NCI-H1417 treated with DMSO at 0.1 percent for 48 hours (cell line): ENCODE results near the gene CCDC158.
A peak's percentile ranks its signal among the peaks of the same experiment; 100 is the strongest.
"Not testable (repeated sequence)": the region's sequence is repeated elsewhere in the genome, so short reads cannot be mapped to it uniquely, and the experiment has no call there.

Experiments used
- DNase-seq: peaks from one replicate; lab custom pipeline; 2025; lab: John Stamatoyannopoulos, UW

Gene CCDC158

DNA sequence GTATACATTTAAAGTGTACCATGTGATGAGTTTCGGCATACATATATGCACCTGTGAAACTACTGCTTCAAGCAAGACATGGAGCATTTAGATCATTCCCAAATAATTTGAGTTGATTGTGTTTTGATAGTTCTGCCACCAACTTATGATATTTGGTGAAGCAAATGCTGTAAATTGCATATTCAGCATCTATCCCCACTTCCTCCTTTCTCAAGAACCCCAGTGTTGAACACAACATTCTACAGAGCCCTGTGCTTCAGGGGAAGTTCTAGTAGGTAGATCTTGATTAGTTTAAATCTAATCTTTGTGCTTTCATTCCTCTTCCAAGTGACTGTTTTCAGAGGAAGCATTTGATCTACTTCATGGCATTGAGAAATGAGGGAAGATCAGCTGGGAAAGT is 8.7 kb upstream of the CCDC158 start:
- DNase-seq, result no peak

DNA sequence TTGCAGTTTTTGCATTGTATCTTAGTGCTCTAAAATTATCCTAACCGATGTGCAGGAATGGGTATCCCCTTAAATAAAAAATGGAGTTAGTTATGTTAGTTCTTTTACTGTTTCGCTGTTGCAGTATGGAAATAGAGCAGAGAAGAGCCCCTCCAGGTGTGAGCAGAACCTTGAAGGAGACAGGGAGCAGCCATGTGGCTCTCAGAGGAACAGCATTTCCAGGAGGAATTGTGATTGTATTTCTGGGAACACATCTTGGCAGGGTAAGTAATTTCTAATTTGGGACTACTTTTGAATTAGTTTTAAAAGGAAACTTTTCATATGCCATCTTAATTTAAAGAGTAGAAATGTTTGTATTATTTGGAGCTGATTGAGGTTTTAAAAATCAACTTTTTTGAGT is 5.3 kb upstream of the CCDC158 start:
- no peak for DNase-seq

DNA sequence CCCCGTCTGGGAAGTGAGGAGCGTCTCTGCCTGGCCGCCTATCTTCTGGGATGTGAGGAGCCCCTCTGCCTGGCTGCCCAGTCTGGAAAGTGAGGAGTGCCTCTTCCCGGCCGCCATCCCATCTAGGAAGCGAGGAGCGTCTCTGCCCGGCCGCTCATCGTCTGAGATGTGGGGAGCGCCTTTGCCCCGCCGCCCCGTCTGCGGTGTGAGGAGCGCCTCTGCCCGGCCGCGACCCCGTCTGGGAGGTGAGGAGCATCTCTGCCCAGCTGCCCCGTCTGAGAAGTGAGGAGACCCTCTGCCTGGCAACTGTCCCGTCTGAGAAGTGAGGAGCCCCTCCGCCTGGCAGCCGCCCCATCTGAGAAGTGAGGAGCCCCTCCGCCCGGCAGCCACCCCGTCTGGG is 2.2 kb upstream of the CCDC158 start:
- not testable (repeated sequence) for DNase-seq

DNA sequence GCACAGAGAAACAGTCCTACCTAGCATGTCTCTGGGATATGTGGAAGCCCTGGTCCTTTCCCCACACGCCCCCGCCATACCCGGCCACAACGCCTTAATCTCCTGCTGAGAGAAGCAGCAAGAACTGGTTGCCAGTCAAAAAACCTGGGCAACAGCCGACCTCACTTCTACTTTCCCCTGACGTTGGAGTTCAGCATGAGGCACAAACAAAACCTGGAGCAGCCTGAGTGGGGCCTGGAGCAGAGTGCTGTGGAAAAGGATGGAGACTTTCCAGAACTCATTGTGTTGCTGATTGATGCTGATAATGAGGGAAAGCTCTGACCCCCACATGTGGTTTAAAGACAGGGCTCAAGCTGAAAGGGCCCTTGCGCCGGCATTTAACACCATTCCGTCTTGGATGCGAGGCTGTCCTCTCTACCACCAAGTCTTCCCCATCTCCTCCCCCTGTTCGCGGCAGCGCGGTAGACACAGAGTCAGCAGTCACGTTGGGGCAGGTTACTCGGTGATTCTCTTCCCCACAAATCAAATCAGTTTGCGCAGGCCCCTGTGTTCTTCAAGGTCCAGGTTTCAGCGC is 666 bp downstream of the CCDC158 start:
- peak; percentile 32 for DNase-seq

DNA sequence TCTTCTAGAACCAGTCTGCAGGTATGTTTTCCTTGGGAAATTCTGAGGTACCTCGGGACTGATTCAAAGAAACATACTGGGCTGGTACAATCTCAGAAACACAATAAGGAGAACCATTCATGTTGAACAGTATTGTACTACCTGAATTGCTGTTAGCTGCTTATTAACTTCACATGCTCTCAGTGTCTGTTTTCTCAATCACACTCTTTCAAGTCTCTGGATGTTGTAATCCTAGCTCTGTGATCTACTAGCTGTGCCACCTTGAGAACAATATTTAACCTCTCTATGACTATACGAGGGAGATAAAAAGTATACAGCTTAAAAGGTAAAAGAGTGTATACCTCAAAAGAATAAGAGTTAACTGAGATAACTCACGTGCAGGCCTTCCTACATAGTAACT is 10.3 kb downstream of the CCDC158 start:
- no peak for DNase-seq

DNA sequence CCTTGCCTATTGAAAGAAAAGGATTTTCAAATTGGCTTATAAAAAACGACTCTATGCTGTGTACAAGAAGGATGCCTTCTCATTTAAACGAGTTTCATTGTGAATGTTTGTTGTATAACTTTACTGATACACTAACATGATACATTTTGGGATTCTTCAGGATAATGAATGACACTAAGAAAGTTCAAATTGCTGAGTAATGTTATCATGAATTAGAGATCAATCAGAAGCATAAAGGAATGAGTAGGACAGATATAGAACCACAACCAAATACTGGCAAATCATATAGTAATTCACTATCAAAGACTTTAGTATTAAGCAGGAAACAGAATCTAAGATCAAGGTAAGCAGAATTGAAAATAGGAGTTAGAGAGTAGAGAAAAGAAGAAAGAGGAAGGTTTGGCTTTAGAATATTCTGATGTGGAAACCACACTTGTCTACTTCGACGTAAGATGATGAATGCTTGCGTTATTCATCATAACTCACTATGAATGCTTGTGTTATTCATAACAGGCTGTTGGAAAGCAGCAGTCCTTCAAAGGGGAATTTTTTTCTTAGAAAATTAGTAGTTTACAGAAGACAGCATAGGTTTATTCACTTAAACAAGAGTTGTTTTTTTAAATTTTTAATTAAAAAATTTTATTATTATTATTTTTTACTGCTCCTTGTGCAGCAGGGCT is 13.4 kb downstream of the CCDC158 start:
- no peak for DNase-seq

DNA sequence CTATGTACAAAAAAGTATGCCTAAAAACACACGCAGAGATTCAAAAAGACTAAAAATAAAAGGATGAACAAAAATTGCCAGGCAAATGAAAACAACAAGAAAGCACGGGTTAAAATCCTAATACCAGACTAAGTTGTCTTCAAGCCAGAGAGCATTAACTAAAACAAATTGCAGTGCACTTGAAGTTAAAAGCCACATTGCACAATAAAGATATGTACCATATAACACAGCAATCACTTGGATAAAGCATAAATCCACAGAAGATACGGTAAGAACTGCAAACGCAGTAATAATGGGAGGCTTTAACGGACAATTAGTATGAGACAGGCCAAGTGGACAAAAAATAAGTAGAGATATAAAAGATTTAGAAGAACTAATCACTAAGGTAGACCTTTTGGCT is 14.9 kb downstream of the CCDC158 start:
- no peak for DNase-seq

DNA sequence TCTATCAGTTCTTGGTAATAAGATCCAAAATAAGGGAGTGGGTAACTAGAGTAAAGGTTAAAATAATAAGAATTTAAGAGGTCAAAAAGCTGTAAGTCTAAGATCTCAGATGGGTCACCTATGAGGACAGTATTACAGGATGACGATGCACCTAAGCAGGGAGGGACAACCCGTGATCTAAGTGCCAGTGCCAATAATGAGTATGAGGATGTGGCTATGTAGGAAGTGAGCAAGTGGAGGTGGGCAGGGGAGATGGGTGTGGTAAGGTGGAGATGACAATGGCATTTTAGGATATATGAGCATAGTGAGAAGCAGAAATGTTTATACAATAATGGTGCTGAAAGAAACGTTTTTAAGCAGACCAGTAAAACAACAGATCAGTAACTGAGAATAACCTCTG is 19.3 kb downstream of the CCDC158 start:
- no peak for DNase-seq

DNA sequence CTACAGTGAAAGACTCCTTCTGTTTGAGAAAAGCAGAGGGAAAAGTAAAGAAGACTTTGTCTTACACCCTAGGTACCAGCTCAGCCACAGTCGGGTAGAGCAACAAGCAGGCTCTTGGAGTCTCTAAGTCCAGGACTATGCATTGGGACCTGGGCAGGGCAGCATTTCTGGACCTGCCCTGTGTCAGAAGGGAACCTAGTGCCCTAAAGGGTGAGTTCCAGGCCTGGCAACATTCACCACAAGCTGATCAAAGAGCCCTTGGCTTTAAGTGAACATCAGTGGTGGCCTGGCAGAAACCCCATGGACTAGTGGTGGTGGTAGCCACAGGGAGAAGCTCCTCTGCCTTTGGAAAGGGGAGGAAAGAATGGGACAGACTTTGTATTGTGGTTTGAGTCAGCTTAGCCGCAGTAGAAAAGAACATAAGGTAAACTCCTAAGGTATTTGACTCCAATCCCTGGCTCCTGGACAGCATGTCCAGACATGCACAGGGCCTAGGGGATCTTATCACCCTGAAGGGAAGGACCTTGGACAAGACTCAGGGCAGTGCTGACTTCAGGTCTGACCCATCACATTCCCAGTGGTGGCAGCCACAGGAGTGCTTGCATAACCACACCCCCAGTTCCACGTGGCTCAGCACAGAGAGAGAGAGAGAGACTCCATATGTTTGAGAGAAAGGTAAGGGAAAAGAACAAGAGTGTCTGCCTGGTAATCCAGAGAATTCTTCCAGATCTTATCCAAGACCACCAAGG is 32.6 kb downstream of the CCDC158 start:
- no peak for DNase-seq

DNA sequence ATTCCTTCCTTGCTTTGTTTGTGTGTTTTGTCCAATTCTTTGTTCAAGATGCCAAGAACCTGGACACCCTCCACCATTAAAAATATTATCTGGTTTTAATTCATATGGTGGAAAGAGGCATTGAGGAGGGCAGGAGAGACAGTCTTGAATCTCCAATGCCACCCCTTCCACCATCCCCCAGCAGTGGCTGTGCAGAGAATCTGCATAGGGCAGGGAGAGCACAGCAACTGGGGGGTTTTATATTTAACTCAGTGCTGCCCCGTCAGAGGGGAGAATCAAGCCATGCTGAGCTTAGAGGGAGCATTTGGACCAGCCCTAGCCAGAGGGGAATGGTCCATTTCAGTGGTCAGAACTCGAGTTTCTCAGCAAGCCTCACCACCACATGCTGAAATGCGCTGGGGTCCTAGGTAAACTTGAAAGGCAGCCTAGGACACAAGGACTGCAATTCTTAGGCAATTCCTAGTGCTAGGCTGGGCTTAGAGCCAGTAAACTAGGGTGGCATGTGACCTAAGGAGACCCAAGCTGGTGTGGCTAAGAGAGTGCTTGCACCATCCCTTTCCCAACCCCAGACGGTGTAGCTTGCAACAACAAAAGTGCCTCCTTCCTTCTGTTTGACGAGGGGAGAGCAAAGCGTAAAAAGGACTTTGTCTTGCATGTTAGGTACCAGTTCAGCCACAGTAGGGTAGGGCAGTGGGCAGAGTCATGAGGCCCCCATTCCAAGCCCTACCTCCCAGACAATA is 34.2 kb downstream of the CCDC158 start:
- DNase-seq, result no peak

DNA sequence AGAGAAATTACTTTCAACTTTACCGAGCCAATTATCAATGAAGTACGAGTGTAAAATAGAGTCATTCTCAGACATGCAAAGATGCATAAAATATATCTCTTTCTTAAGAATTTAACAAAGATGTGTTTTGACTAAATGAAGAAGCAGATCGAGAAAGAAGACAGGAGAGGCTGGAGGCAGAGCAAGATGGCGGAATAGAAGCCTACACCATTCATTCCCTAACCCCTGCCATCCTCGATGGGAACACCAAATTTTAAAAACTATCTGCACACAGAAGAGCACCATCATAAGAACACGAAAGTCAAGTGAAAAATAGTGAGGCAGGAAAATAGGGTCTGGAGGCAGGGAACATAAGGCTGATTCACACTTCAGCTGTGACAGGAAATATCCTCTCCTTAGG is 35.0 kb downstream of the CCDC158 start:
- no peak for DNase-seq

DNA sequence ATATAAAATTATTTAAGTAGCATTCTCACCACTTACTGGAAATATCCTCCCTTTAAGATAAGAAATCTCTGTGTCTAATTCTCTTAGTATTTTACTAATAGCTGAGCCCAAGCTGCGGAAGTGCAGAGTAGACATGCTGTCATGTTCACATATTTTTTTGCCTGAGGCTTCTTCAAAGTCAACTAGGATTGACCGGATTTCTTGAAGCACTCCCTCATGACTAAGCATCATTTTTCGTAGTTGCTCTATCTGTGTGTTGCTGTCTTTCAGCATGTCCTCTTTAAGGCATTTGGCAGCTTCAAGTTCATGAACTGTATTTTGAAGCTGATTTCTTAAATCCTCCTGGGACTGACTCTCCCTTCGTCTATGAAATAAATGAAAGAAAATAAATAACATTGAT is 36.9 kb downstream of the CCDC158 start:
- no peak for DNase-seq

DNA sequence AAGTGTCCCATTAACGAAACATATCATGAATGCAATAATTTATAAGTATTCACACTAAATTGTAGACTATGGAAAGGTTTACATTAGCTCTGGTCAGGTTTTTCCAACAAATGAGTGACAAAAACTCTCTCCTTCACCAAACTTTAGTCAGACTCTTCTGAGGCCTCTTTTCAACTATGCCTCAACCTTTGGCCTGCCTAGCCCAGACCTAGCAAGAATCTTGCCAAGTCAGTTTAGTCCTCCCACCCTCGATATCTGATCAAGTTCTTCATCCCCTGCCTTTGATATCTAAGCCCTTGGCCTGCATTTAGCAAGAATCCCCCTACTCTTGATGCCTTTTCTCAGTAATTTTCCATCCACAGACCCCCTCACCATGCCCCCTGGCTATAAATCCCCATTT is 37.9 kb downstream of the CCDC158 start:
- no peak for DNase-seq

DNA sequence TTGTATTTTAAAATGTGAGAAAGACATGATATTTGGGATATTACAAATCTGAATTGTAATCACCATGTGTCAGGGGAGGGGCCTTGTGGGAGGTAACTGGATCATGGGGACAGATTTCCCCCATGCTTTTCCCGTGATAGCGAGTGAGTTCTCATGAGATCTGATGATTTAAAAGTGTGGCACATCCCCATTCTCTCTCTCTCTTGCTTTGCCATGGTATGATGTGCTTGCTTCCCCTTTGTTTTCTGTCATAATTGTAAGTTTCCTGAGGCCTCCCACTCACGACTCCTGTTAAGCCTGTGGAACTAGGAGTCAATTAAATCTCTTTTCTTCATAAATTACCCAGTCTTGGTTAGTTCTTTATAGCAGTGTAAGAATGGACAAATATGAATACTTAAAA is 39.0 kb downstream of the CCDC158 start:
- no peak for DNase-seq

DNA sequence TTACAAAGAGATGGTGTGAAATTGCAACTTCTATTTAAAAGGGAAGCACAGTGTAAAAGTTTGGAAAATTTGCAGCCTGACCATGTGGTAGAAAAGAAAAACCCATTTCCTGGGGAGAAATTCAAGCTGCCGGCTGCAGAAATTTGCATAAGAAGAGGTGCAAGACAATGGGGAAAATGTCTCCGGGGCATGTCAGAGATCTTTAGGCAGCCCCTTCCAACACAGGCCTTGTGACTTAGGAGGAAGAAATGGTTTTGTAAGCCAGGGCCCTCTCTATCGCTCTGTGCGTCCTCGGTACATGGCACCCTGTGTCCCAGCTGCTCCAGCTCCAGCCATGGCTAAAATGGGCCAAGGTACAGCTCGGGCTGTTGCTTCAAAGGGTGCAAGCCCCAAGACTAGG is 40.4 kb downstream of the CCDC158 start:
- DNase-seq, result no peak

DNA sequence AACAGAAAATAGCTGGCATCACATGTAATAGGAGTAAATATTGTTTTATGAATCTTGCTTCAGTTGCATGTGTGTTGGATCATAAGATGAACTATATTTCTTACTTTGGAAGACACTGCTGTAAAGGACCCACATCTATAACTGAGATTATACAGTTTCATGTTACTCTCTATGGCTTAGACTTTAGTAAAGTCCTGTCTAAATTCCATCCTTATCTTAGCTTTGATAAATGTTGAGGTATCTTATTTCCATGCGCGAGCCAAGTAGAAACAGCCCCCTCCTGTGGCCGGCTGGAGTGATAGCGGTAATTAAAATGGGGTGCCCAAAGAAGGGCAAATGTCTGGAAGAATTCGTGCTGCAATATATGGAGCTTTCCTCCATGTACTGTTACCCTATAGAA is 43.0 kb downstream of the CCDC158 start:
- no peak for DNase-seq

DNA sequence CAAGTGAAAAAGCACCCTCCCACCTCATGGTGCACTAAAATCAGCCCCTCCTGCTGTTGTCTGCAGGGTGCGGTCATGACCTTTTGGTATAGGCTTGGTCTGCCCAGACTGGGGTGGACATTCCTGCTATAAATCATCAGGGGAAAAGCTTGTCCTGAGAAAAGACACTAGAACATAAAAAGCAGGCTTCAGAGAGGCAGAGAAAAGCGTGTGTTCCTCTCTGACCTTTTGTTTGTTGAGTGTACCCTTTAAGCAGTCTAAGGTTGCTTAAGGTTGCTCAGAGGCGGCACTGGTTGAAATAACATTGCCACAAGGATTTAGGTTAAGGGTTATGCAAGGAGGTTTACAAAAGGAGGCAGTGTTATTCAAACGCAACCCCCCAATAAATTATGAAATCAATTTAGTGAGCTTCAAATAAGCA is 43.5 kb downstream of the CCDC158 start:
- no peak for DNase-seq

DNA sequence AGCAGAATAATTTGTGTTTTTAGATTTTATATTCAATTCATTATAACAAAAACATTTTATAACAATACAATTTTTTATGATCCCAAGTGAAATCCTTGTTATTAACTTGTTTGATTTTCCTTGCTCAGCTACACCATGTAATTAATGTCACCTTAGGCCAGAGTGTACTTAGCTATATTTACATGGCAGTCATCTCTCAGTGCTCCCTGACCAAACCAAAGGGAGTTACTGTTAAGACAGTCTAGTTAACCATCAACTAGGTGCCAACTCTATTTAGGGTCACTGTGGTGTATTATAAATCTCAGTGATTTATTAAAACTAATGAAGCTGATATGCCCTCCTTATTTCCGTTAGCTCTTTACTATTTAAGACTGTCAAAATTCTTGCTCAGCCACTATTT is 44.4 kb downstream of the CCDC158 start:
- DNase-seq, result peak; percentile 67

DNA sequence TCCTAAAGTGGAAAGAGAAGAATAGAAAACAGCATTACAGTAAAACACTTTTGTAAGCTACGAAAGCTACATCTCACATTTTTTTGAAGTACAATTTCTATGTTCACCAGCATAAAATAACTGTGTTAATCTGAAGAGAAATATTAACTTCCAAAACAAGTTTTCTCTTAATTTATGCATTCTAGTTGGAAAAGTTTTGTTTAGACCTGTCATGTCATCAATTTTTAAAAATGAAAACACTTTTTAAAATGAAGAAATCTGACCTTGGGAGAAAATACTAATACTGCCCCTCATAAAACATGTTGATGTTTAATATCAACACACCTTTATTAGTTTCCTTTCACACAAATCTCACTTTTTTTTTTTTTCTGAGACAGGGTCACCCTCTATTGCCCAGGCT is 45.2 kb downstream of the CCDC158 start:
- DNase-seq, result no peak

DNA sequence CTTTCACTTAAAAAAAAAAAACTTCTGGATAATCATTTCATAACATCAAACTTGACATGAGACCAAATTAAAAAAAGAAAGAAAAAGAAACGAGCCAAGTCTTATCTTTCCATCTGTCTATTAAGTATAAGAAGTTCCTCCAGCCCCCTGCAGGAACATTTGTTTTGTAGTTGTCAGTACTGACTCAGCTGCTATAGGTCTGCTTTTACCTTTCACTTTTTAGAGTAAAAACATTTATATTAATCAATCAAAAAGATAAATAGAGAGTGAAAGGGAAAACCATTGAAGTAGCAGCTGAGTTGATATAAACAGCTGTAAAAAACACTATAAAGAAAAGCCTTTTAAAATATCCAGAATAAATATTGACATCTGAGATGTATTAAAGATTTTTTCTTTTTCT is 46.1 kb downstream of the CCDC158 start:
- DNase-seq, result no peak

DNA sequence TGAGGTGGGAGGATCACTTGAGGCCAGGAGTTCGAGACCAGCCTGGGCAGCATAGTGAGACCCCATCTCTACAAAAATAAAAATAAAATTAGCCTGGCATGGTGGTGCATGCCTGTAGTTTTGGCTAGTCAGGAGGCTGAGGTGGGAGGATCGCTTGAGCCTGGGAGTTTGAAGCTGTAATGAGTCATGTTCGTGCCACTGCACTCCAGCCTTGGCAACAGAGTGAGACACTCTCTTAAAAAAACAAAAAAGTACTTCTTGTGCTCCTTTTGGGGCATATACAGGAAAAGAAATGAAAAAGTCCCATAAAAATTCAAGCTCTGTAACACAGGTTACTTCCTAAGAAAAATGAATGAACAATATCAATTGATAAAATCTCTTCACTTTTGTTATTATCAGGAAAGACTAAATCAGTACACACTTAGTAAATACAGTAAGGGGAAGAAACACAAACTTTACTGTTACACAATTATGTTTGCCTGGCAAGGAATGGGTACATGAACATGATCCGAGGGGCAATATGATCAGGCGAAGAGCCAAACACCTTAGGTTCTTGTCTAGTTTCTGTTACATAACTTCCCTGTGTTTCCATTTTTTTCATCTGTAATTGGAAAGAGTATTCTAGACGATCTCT is 46.9 kb downstream of the CCDC158 start:
- DNase-seq, result no peak

DNA sequence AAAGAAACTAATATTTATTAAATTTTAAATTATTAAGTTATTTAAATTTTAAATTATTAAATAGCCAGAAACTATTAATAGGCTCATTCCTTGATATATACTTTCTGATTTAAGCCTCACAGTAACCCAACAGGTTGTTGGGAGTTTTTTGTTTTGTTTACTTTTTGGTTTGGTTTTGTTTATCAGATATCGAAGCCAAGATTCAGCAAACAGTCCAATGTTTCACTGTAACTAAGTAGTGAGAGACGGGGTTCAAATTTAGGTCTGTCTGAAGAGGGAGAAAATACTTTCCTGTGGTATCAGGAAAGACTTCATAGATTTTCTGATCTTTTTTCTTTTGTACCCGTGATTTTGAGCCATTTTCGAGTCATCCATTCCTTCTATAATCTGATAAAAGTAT is 54.2 kb downstream of the CCDC158 start:
- DNase-seq, result no peak
